Stimulated activated CD4-positive, alpha-beta T cell treated with anti-CD3 and anti-CD28 coated beads, TNF-alpha, amount 100 ng/mL, for 4 hours (primary cell): Measurements from ENCODE around the gene RAP1GAP.
"Not testable (repeated sequence)": the region's sequence is repeated elsewhere in the genome, so short reads cannot be mapped to it uniquely, and the experiment has no call there.

Source experiments
- DNase-seq, 3 experiments: peaks; one replicate each; pipeline ENCODE4 v3.0.0-alpha.2; 2020; ENCODE audit warnings: low read depth in 3 of 3

Gene RAP1GAP

DNA sequence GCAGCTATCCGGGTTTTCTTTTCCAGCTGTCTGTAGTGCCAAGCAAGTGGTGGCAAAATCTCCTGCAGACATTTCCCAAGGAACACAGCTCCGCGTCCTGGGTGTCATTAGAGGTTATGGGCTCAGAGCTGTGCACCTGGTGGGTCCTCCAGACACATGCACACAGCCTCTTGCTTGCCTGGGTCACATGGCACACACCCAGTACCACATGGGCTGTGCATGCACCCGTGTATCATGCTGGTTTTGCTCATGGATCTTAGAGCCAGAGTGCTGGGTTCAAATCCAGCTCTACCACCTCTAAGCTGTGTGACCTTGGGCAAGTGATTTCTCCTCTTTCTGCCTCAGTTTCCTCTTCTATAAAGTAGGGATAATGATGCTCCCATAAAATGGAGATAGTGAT is 98.3 kb downstream of the RAP1GAP start:
- no peak for DNase-seq

DNA sequence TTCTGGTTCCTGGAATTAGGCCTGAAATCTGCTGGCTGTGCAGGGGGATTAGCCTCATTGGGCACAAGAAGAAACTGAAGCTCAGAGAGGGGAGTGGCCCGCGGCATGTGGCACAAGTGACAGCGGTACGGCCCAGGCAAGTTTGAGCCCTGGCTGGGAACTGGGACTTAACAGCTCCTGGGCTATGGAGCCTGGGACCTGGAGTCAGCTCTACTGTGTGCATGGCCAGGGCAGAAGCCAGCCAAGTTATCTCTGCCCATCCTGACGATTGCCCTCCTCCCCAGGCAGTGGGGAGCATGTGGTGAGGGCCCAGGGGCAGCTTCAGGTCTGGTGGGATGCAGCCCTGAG is 98.7 kb downstream of the RAP1GAP start:
- no peak for DNase-seq

DNA sequence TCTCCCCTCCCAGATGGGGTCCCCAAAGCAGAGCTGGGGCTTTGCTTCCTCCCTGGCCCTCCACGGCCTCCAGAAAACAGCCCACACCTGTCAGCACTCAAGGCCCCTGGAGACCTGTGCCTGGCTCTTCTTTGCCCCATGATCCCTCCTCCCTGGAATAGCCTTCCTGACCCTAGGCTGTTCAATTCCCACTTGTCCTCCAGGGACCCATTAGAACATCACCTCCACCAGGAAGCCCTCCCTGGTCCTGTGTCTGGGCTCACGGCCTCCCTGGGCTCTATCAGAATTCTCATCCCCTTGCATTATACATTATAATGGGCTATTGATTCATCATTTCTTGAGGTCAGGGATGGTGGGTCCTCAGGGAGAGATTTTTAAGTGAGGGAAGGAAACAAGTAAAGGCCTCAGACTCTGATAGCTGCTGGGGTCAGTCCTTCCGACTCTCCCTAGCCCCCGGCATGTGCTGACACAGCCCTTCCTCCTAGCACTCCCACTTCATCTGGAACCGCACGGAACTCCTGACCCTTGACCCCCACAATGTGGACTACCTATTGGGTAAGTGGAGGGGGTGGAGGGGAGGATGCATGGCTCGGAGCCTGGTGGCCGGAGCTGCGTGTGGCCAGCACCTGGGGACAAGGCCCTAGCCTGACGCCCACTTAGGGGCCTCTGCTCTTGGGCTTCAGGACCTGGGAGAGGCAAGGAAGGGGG is 99.2 kb downstream of the RAP1GAP start:
- DNase-seq: no peak

DNA sequence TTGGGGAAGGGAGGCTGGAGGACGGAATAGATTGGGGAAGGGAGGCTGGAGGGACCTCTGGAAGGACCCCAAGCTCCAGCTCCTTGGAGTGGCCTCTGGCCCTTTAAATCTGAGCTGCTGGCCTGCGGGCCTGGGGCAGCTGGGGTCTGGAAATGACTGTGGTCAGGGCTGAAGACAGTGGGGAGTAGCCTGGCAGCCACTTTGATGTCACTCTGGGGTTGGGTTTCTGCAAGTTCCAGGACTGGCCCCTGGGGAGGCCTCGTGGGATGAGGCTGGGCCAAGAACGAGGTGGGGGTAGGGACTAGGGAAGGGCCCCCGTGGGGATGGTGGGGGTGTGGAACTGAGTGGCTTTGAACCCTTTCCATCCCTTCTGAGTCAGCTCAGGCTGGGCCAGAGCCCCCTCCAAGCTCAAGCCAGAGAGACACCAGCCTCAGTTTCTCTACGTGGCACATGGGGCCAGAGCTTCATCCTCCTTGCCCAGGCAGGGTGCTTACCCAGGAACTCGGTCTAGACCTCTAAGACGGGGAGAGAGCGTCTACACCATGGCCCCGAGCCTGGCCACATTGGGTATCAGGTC is 100.3 kb downstream of the RAP1GAP start:
- no peak for DNase-seq

DNA sequence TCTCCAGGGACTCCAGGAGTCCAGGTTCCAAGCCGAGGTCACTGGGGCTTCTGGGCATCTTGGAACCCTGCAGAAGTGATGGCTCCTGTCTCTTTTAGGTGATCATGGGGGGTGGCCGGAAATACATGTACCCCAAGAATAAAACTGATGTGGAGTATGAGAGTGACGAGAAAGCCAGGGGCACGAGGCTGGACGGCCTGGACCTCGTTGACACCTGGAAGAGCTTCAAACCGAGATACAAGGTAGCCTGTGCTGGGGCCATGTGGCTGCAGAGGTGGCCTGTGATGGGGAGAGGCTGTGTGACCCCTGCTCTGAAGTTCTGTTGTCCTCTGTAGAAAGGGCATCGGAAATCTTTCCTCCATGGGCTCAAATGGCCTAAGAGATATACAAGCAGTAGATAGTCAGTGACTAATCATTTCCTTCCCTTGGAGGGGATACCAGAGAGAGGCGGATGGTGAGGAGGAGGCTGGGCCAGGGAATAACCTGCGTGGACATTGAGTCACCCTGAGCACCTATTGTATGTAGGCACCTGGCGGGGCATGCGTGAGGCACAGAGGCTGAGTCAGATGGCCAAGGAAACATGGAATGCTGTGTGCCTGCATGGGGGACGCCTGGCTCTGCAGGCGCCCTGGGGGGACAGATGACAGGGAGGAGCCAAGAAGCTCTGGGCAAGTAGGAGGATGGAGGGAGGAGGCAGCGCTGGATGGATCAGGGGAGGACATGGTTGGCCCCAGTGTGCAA is 101.0 kb downstream of the RAP1GAP start:
- DNase-seq: no peak

DNA sequence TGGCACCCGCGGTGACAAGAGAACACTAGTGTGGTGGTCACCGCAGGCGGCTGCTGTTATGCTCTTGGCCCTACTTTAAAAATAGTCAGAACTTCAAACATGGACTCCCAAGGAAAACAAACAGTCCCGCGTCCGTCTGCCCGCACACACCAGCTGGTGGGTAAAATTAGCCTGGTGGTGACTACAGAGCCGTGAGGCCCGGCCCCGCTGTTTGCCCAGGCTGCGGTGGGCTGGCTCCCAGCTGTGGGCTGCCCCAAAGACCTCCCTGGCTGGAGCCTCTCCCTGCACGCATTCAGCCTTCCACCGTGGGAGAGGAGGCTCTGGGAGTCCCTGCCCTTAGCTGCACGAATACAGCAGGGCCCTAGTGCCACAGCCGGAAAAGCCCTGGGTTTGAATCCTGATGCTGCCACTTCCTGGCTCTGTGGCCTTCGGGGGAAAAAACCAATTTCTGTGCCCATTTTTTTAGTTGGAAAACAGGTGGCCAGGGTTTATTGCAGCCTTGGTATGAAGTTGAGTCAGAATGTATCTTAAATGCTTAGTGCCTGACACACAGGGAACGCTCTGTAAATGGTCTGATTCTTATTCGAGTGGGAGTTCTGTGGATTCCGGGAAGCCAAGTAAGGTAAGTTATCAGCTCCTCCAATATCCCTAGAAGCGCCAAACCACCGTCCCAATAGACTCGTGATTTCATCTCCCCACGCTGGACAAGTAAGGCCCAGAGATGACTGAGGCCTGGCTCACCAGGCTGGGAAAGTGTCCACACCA is 101.7 kb downstream of the RAP1GAP start:
- no peak for DNase-seq

DNA sequence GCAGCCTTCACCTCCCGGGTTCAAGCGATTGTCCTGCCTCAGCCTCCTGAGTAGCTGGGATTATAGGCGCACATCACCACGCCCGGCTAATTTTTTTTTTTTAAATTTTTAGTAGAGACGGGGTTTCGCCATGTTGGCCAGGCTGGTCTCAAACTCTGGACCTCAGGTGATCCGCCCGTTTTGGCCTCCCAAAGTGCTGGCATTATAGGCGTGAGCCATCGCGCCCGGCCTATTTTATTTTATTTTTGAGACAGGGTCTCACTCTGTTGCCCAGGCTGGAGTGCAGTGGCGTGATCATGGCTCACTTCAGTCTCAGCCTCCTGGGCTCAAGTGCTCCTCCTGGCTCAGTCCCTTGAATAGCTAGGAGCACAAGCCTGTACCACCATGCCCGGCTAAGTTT is 102.8 kb downstream of the RAP1GAP start:
- DNase-seq: not testable (repeated sequence)

DNA sequence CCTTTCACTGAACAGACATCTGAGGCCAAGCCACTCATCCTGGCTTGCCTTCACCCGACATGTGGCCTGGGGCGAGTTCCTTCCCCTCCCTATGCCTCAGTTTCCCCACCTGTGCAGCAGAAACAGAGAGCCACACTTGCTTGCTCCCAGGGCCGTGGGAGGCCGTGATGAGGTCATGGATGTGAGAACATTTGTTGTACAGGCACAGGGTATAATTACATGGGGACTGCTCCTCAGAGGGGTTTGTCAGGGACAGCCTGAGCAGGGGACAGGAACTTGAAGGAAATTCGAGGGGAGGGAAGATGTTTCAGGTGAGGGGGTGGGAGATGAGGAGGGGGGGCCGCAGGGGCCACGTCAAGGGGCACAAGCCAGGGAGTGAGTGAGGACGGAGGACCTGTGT is 103.9 kb downstream of the RAP1GAP start:
- no peak for DNase-seq

DNA sequence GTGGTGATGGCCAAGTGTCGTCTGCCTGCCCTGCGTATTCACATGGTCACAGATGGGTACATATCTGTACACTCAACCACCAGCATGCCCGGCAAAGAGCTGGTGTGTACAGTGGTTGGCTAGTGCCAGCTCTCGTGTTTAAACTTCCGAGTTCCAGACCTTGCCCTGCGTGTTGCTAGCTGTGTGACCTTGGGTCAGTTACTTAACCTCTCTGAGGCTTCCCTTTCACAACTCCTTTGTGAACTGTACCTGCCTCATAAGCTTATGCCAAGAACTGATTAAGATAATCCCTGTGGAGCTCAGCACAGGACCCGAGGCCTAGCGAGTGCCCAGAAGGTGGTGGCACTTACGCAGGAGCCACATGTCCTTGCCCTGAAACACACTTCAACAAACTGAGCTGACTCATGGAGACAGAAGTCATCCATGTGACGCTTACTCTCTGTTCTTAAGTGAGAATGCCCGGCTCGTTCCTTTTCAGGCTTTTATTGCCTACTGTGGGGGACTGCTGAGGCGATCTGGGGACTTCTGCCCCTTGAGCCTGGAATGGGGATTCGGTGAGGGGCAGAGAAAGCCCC is 104.5 kb downstream of the RAP1GAP start:
- DNase-seq: no peak

DNA sequence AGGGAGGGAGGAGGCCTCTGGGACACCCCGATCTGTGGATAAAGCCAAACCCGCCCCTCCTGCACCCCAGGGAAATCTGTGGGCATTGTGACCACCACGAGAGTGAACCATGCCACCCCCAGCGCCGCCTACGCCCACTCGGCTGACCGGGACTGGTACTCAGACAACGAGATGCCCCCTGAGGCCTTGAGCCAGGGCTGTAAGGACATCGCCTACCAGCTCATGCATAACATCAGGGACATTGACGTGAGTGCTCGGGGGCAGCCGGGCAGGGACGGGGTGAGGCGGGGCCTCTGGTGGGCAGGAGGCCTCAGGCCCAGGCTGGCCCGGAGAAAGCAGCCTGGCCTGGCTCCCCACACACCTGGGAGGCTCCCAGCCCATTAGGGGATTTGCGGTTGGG is 105.2 kb downstream of the RAP1GAP start:
- no peak for DNase-seq

DNA sequence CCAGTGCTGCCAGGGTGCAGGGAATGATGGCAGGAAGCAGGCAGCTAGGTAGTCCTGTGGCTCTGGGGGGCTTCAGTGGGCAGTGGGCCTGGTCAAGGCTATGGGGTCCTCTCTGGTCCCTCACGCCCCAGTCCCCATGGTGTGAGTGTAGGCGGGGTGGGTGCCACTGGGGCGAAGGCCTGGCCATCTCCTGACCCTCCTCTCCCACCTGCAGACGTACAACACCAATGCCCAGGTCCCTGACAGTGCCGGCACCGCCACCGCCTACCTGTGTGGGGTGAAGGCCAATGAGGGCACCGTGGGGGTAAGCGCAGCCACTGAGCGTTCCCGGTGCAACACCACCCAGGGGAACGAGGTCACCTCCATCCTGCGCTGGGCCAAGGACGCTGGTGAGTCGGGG is 106.3 kb downstream of the RAP1GAP start:
- no peak for DNase-seq

DNA sequence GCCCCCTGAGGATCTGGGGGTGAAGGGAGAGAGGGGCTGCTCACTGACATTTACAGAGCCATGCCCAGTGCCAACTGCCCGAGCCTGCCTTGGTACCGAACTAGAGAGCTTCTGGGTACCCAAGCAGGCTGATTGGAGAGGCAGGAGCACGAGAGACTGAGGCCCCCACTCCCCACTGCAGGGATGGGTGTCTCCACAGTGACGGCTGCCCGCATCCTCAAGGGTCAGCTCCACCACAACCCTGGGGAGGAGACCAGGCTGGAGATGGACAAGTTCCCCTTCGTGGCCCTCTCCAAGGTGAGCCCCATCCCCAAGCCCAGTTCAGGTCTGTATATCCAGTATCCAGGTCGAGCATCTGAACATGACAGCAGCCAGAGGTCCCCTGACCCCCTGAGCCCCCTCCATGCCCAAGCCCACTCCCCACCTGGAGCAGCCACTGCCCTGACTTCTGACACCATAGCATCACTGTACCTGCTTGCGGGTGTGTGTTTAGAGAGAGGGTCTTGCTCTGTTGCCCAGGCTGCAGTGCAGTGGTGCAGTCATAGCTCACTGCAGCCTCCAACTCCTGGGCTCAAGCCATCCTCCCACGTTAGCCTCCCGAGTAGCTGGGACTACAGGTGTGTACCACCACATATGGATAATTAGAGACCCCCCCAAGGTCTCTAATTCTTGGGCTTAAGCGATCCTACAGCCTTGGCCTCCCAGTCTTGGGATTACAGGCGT is 108.1 kb downstream of the RAP1GAP start:
- DNase-seq: no peak

DNA sequence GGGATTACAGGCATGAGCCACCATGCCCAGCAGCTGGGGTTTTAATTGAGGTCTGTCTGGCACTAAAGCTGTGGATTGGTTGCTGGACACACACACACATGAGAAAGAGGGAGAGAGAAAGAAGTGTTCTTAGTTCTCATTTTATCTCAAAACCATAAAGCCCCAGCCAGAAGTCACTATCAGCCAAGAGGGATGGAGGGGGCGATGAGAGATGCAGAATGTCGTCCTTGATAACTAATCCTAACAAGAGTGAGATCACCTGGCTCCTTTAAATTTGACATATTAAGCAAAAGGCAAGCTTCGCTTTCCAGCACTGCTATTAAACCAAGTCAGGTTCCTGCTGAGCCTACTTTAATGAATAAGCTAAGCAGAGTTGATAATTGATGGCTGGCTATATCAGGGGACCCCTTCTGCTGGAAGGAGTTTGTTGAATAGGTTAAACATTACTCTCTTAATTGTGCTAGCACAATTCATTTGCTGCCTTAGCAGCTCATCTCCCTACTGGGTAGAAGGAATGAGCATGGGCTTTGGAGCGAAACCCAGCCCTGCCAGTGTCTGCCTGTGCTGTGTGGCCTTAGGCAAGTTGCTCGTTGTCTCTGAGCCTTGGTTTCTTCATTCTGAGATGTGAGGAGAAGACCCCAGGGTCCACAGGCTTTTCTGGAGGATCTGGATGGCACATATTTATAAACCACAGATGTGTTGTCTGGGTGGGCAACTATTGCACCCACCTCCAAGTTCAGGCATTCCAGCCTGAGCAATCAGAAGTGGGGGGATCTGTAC is 109.2 kb downstream of the RAP1GAP start:
- no peak for DNase-seq

DNA sequence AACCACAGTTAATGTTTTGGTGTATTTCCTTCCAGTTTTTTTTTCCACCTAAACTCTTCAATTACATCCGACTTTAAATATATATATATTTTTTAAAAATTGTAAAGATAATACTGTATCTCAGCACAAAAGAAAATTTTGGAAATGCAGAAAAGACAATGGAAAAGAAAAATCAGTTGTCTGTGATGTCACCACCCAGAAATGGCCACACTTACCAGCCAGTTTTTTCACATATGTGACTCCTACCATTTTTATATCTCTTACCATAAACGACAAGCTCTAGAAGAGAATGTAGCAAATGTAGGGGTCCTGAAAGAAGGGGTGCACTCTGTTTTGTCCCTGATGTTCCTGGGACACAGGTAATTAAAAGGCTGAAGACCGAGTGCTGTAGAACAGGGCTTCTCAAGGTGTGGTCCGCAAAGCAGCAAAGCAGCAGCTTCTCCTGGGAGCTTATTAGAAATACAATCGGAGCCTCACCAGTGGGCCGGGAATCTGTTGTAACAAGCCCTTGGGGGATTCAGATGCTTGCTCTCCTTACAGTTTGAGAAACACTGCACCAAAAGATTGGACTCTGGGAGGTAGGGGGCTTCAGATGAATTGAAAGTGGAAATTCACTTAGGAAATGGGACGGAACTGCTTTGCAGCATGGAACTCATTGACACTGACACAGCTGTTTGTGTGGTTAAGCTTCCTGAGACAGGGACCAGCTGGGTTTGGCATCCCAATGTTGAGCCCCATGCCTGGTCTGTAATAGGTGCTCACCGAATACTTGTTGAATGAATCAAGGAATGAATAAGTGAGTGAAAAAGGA is 115.8 kb downstream of the RAP1GAP start:
- DNase-seq: no peak

DNA sequence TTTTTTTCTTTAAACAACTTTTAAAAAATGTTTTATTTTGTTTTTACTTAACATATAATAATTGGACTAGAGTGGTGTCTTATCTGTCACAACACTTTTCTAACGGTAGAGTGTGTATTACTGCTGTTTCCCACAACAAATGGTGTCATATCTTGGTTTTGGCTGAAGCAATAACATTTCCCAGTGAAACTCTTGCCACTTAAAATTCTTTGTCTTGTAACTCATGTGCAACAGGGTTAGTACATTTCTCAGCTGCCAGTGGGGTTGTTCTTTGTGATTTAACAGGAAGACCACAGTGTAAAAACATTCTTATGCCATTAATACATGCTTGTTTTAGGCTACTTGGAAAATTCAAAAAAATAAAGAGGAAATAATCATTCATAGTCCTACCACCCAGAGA is 116.4 kb downstream of the RAP1GAP start:
- DNase-seq: no peak

DNA sequence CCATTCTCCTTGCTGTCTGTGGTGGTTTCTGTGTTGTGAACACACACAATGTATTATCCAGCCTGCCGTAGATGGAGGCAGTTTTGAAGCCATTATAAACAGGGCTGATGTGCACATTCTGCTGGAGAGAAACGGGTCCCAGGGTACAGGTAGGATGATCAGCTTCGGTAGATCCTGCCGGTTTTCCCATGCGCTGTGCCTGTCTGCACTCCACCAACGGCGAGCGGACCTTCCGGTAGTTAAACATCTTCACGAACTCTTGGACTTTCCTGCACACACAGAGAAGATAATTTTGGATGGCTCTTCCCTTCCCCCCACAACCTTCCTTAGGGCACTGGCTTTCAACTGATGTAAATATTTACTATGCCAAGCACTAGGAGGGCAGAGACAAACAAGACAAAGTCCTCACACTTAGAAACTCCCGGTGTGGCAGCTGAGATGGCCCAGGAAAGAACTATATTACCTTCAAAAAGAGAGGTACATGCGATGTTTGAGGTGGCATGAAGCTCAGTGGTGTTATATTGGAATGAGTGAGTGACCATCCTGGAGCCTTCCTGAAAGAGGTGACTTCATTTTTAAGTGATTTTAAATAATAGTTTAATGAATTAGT is 118.2 kb downstream of the RAP1GAP start:
- no peak for DNase-seq

DNA sequence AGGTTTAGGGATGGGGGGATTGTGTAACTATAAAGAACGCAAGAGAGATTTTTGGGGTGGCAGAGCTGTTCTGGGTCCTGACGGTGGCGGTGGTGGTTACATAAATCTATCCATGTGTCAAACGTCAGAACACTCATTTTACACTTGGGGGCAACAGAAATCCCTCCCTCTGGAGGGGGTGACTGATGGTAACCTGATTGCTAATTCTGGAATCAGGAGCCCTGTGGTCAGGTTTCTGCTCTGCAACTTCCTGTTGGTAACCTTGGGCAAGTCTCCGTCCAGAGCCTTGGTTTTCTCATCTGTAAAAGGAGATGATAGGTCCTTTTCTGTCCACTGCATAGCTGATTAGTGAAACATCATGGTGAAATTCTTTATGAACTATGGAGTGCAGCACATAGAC is 119.1 kb downstream of the RAP1GAP start:
- DNase-seq: no peak

DNA sequence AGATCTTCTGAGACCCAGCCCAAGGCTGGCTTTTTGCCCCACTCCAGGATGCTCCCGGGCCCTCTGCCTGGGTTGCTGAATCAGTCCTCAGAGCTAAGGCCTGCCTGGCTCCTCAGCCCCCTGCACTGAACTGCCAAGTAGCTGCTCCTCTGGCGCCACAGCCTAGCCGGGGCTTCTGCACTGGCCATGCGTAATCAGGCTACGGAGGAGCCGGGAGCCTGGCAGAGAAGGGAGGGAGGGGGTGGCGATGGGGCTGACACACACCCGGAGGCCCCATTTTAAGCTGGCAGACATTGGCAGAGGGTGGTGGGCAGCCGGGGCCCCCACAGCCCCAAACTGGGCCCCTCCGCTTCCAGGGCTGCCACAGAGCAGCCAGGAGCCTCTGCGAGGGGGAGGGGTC is 121.3 kb downstream of the RAP1GAP start:
- DNase-seq: no peak
